Activated CD4-positive, alpha-beta memory T cell treated with anti-CD3 and anti-CD28 coated beads for 36 hours (primary cell): Measurements from ENCODE around the gene POMP. TPM values are rescaled to one million over a fixed set of nuclear protein-coding genes. Genes with fewer than 3 reads are reported as not detected.
"Not testable (repeated sequence)": the region's sequence is repeated elsewhere in the genome, so short reads cannot be mapped to it uniquely, and the experiment has no call there.

Experiments
- CTCF ChIA-PET: fragments of 350-600 bp; sonication (Branson Sonifier 250); formaldehyde crosslinking; loops from one replicate; lab custom pipeline; 2021; ENCODE audit warnings: antibody characterized with exemption, inconsistent platforms; lab: Charles Lee
- POLR2A ChIA-PET: fragments of 350-600 bp; sonication (Branson Sonifier 250); formaldehyde crosslinking; loops from one replicate; lab custom pipeline; 2021; ENCODE audit warnings: antibody characterized with exemption; lab: Charles Lee
- DNase-seq: peaks from one replicate; pipeline ENCODE4 v3.0.0-alpha.2; 2020
- H3K27ac Mint-ChIP-seq: one replicate; pipeline ENCODE4 v1.8.0; 2021; ENCODE audit warnings: mixed read lengths
- H3K27me3 Mint-ChIP-seq: one replicate; pipeline ENCODE4 v1.8.0; 2021; ENCODE audit warnings: mixed read lengths
- H3K36me3 Mint-ChIP-seq: one replicate; pipeline ENCODE4 v1.8.0; 2021; ENCODE audit warnings: mixed read lengths
- H3K4me1 Mint-ChIP-seq: one replicate; pipeline ENCODE4 v1.8.0; 2021; ENCODE audit warnings: low read depth, mixed read lengths
- H3K4me3 Mint-ChIP-seq: one replicate; pipeline ENCODE4 v1.8.0; 2021; ENCODE audit warnings: mild to moderate bottlenecking, mixed read lengths
- H3K9me3 Mint-ChIP-seq: one replicate; pipeline ENCODE4 v1.8.0; 2021; ENCODE audit warnings: mixed read lengths
- intact Hi-C: fragments of 100-400 bp; cut with micrococcal nuclease; formaldehyde crosslinking; loops from one replicate; pipeline ENCODE4 v1.15.1; 2023
- total RNA-seq, 2 experiments: library from RNA; stranded (reverse); gene quantifications; one replicate each; pipeline ENCODE4 v1.2.3, GENCODE V29; 2021

The POMP gene
- total RNA-seq, 2 experiments from 2014 or later = 123 to 125 TPM

- intact Hi-C loops = no loop called here
- POLR2A ChIA-PET = interaction anchor here (1.1 kb wide), 1 partner anchor 30 kb away, joined by 3 read pairs; no protein-coding TSS in a partner anchor
- Mint-ChIP-seq H3K4me1 (peaks cover 13% of the 10 kb centered on the region), H3K27ac (no peak overlapping the region), H3K9me3 (no peaks in the 10 kb centered on the region), H3K27me3 (no peaks in the 10 kb centered on the region), H3K36me3 (peaks cover 73% of the 10 kb centered on the region), H3K4me3 (no peak overlapping the region)
- CTCF ChIA-PET = interaction anchor here (0.8 kb wide), 1 partner anchor 8 kb away, joined by 3 read pairs; no protein-coding TSS in a partner anchor
- no peak for DNase-seq
These were observed 12.3 kb downstream of the POMP start for GRCh38 chr13:28671126-28671792.

- Mint-ChIP-seq H3K36me3 (peaks cover 23% of the 10 kb centered on the region), H3K4me3 (no peak overlapping the region), H3K9me3 (no peaks in the 10 kb centered on the region), H3K27ac (no peak overlapping the region), H3K4me1 (no peaks in the 10 kb centered on the region), H3K27me3 (no peaks in the 10 kb centered on the region)
- intact Hi-C loops = loop anchor here (2.0 kb wide), 1 partner anchor 40 kb away; the partner anchor contains the start of gene SLC46A3
- ChIA-PET CTCF (interaction anchor here (0.7 kb wide), 1 partner anchor 356 kb away, joined by 3 read pairs; no protein-coding TSS in a partner anchor), POLR2A (no interaction called here)
- no peak for DNase-seq
These were observed 19.9 kb downstream of the POMP start for GRCh38 chr13:28678809-28679208.

GRCh38 chr13:28679628-28680027 is 20.7 kb downstream of the POMP start:
- no peaks in the 10 kb centered on the region for H3K9me3 Mint-ChIP-seq
- H3K27me3 Mint-ChIP-seq = no peaks in the 10 kb centered on the region
- no peak overlapping the region for H3K4me3 Mint-ChIP-seq
- intact Hi-C loops = loop anchor here (2.0 kb wide), 1 partner anchor 39 kb away; the partner anchor contains the start of gene SLC46A3
- H3K27ac Mint-ChIP-seq = no peak overlapping the region
- H3K36me3 Mint-ChIP-seq = peaks cover 16% of the 10 kb centered on the region
- POLR2A ChIA-PET = no interaction called here
- CTCF ChIA-PET = interaction anchor here (1.2 kb wide), 2 partner anchors 117 to 119 kb away, joined by 3 to 6 read pairs; no protein-coding TSS in a partner anchor
- DNase-seq = no peak
- no peaks in the 10 kb centered on the region for H3K4me1 Mint-ChIP-seq

- intact Hi-C loops = no loop called here
- no peak overlapping the region for H3K27ac Mint-ChIP-seq
- CTCF ChIA-PET = interaction anchor here (0.6 to 1.2 kb wide), 3 partner anchors 116 to 328 kb away, joined by 3 to 6 read pairs (median 3); no protein-coding TSS in a partner anchor
- H3K4me1 Mint-ChIP-seq = no peaks in the 10 kb centered on the region
- H3K36me3 Mint-ChIP-seq = peaks cover 12% of the 10 kb centered on the region
- no peak for DNase-seq
- no peak overlapping the region for H3K4me3 Mint-ChIP-seq
- no peaks in the 10 kb centered on the region for H3K9me3 Mint-ChIP-seq
- POLR2A ChIA-PET = no interaction called here
- H3K27me3 Mint-ChIP-seq = no peaks in the 10 kb centered on the region
These were observed 21.6 kb downstream of the POMP start for GRCh38 chr13:28680541-28680940.

GRCh38 chr13:28683169-28683568 is 24.2 kb downstream of the POMP start:
- DNase-seq, H3K27ac Mint-ChIP-seq, H3K9me3 Mint-ChIP-seq, H3K4me3 Mint-ChIP-seq, H3K27me3 Mint-ChIP-seq, CTCF ChIA-PET, POLR2A ChIA-PET, H3K4me1 Mint-ChIP-seq, H3K36me3 Mint-ChIP-seq, intact Hi-C loops: not testable (repeated sequence)

- Mint-ChIP-seq H3K4me3 (no peak overlapping the region), H3K27ac (no peak overlapping the region), H3K4me1 (no peaks in the 10 kb centered on the region), H3K9me3 (peaks cover 13% of the 10 kb centered on the region), H3K27me3 (no peaks in the 10 kb centered on the region), H3K36me3 (peaks cover 2% of the 10 kb centered on the region)
- DNase-seq = no peak
- POLR2A ChIA-PET = no interaction called here
- intact Hi-C loops = no loop called here
- CTCF ChIA-PET = no interaction called here
These were observed 25.3 kb downstream of the POMP start for GRCh38 chr13:28684257-28684656.

GRCh38 chr13:28685114-28685513 is 26.2 kb downstream of the POMP start:
- Mint-ChIP-seq H3K4me3 (no peak overlapping the region), H3K27me3 (no peaks in the 10 kb centered on the region), H3K4me1 (no peaks in the 10 kb centered on the region), H3K9me3 (peaks cover 22% of the 10 kb centered on the region), H3K36me3 (peaks cover 3% of the 10 kb centered on the region), H3K27ac (no peak overlapping the region)
- no peak for DNase-seq
- CTCF ChIA-PET = interaction anchor here (1.5 kb wide), 1 partner anchor 112 kb away, joined by 5 read pairs; no protein-coding TSS in a partner anchor
- intact Hi-C loops = no loop called here
- POLR2A ChIA-PET = no interaction called here

GRCh38 chr13:28685892-28686291 is 27.0 kb downstream of the POMP start:
- no peak for DNase-seq
- ChIA-PET CTCF (interaction anchor here (1.5 kb wide), 1 partner anchor 111 kb away, joined by 5 read pairs; no protein-coding TSS in a partner anchor), POLR2A (no interaction called here)
- Mint-ChIP-seq H3K4me1 (no peaks in the 10 kb centered on the region), H3K27me3 (no peaks in the 10 kb centered on the region), H3K9me3 (peaks cover 26% of the 10 kb centered on the region), H3K27ac (no peak overlapping the region), H3K36me3 (peaks cover 3% of the 10 kb centered on the region), H3K4me3 (no peak overlapping the region)
- intact Hi-C loops = no loop called here

GRCh38 chr13:28693605-28694491 is 34.9 kb downstream of the POMP start:
- Mint-ChIP-seq H3K9me3 (peaks cover 36% of the 10 kb centered on the region), H3K36me3 (peaks cover 22% of the 10 kb centered on the region)
- POLR2A ChIA-PET, H3K4me1 Mint-ChIP-seq, intact Hi-C loops, H3K27ac Mint-ChIP-seq, CTCF ChIA-PET, H3K27me3 Mint-ChIP-seq, H3K4me3 Mint-ChIP-seq, DNase-seq: not testable (repeated sequence)

GRCh38 chr13:28697441-28697840 is 38.5 kb downstream of the POMP start:
- no peak for DNase-seq
- H3K27ac Mint-ChIP-seq = no peak overlapping the region
- peaks cover 2% of the 10 kb centered on the region for H3K27me3 Mint-ChIP-seq
- H3K4me3 Mint-ChIP-seq = no peak overlapping the region
- peaks cover 44% of the 10 kb centered on the region for H3K36me3 Mint-ChIP-seq
- H3K9me3 Mint-ChIP-seq = peaks cover 8% of the 10 kb centered on the region
- CTCF ChIA-PET = no interaction called here
- POLR2A ChIA-PET = no interaction called here
- intact Hi-C loops = no loop called here
- no peaks in the 10 kb centered on the region for H3K4me1 Mint-ChIP-seq

- H3K9me3 Mint-ChIP-seq = no peaks in the 10 kb centered on the region
These were observed 40.3 kb downstream of the POMP start for GRCh38 chr13:28699246-28699645.

GRCh38 chr13:28704282-28704681 is 45.4 kb downstream of the POMP start:
- H3K36me3 Mint-ChIP-seq = peaks cover 41% of the 10 kb centered on the region
- intact Hi-C loops = no loop called here
- H3K27me3 Mint-ChIP-seq = no peaks in the 10 kb centered on the region
- no peak overlapping the region for H3K4me3 Mint-ChIP-seq
- POLR2A ChIA-PET = no interaction called here
- H3K9me3 Mint-ChIP-seq = no peaks in the 10 kb centered on the region
- H3K27ac Mint-ChIP-seq = no peak overlapping the region
- H3K4me1 Mint-ChIP-seq = peaks cover 9% of the 10 kb centered on the region
- no peak for DNase-seq
- CTCF ChIA-PET = no interaction called here

More at GRCh38 chr13:28699246-28699645, 40.3 kb downstream of the POMP start:
- intact Hi-C loops = no loop called here
- Mint-ChIP-seq H3K27ac (no peak overlapping the region), H3K27me3 (no peaks in the 10 kb centered on the region), H3K36me3 (peaks cover 50% of the 10 kb centered on the region), H3K4me1 (no peaks in the 10 kb centered on the region), H3K4me3 (no peak overlapping the region)
- DNase-seq = no peak
- POLR2A ChIA-PET = no interaction called here
- CTCF ChIA-PET = no interaction called here
